HG03196 (cell line): ENCODE data around the gene GMCL1.

Experiments
- ATAC-seq: cut with Tn5 transposase; IDR thresholded peaks from one replicate; pipeline ENCODE4 v1.9.1; 2021; ENCODE audit not compliant: unreplicated experiment

The GMCL1 gene

GRCh38 chr2:69829256-69830044, at the start of gene GMCL1:
Gene GMCL1, plus strand, starts transcription at chr2:69829660. Its CDS starts 233 bp downstream, at chr2:69829893.
- peak; percentile 86 for ATAC-seq

- peak; percentile 14 for ATAC-seq
These were observed 48.5 kb upstream of the GMCL1 start for GRCh38 chr2:69780921-69781320.

GRCh38 chr2:69781321-69782248, 47.9 kb upstream of the GMCL1 start:
- peak; percentile 60 for ATAC-seq

GRCh38 chr2:69784228-69784627, 45.2 kb upstream of the GMCL1 start:
- ATAC-seq = no peak

- ATAC-seq = no peak
These were observed 44.1 kb upstream of the GMCL1 start for GRCh38 chr2:69785358-69785757.

- no peak for ATAC-seq
These were observed 43.4 kb upstream of the GMCL1 start for GRCh38 chr2:69786052-69786560.

- ATAC-seq = no peak
These were observed 40.2 kb upstream of the GMCL1 start for GRCh38 chr2:69789175-69789721.

GRCh38 chr2:69789772-69790600, 39.5 kb upstream of the GMCL1 start:
- ATAC-seq = peak; percentile 34

- no peak for ATAC-seq
These were observed 38.9 kb upstream of the GMCL1 start for GRCh38 chr2:69790601-69790959.

GRCh38 chr2:69791045-69791444, 38.4 kb upstream of the GMCL1 start:
- ATAC-seq = no peak

- ATAC-seq = no peak
These were observed 33.3 kb upstream of the GMCL1 start for GRCh38 chr2:69796174-69796573.

GRCh38 chr2:69797235-69797634, 32.2 kb upstream of the GMCL1 start:
- ATAC-seq = no peak

GRCh38 chr2:69797836-69798289, 31.6 kb upstream of the GMCL1 start:
- ATAC-seq = no peak

- no peak for ATAC-seq
These were observed 31.1 kb upstream of the GMCL1 start for GRCh38 chr2:69798290-69798908.

- no peak for ATAC-seq
These were observed 30.4 kb upstream of the GMCL1 start for GRCh38 chr2:69798909-69799526.

- ATAC-seq = no peak
These were observed 27.6 kb upstream of the GMCL1 start for GRCh38 chr2:69801745-69802290.

- ATAC-seq = peak; percentile 42
These were observed 26.6 kb upstream of the GMCL1 start for GRCh38 chr2:69802781-69803367.

- no peak for ATAC-seq
These were observed 25.0 kb upstream of the GMCL1 start for GRCh38 chr2:69804416-69804815.

GRCh38 chr2:69805887-69806286, 23.6 kb upstream of the GMCL1 start:
- ATAC-seq = no peak
